ENCODE results near the gene PRKAG2. TPM values are rescaled to one million over a fixed set of nuclear protein-coding genes. Genes with fewer than 3 reads are reported as not detected.

Gene PRKAG2
- polyA plus RNA-seq, 1 of the 3 experiments (the other 2 are of a cell fraction): 51.6 TPM

DNA sequence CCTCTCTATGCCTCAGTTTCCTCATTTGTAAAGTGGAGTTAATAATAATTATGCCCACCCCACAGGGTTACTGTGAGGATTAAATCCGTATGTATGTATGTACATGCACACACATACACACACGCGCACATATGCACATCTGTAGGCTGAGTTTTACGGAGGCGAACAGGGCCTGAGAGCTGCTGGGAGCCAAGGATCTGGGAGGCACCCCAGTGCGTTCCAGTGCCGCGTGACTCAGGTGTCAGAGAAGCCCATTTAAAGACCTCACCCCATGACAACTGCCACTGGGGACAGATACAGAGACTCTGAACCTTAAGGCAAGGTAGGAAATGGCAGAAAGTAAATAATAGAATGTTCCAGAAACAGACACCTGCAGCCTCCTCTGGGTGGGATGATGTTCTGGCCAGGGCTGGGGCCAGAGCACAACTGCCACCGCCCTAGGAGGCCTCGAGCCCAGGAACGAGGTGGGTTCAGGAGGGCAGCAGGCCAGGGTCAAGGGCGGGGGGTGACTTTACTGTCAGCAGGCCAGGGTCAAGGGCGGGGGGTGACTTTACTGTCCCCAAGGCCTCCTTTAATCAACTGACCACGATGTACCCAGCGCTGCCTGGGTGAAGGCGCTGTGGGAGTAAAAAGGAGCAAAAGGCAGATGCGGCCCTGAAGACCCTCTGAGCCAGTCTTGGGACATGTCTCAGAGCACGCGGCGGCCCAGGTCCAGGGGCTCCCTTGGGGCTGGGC, 54.9 kb downstream of the PRKAG2 start (continued):
- TF ChIP-seq NFIC (IDR thresholded peaks at IDR 0.05; ENCODE audit: borderline replicate concordance): no peak

GRCh38 chr7:151821226-151821625, 55.7 kb downstream of the PRKAG2 start:
- peaks cover 55% of the 10 kb centered on the region for H3K27me3 ChIP-seq (ENCODE audit: insufficient read depth)
- H3K27ac ChIP-seq (ENCODE audit: low read depth in 2 of 2, low read length in 1 of 2): no peak overlapping the region; a peak in 1 of 4 replicates
- no peaks in the 10 kb centered on the region for H4K20me1 ChIP-seq (ENCODE audit: insufficient read depth)
- no peak overlapping the region for H2AFZ ChIP-seq (ENCODE audit: low read depth)
- H3F3A ChIP-seq (replicated peaks; ENCODE audit: insufficient read depth): no peaks in the 10 kb centered on the region
- no peak overlapping the region for H3K4me3 ChIP-seq (ENCODE audit: low read depth in 2 of 2, low read length in 1 of 2)
- no peak overlapping the region for H3K9ac ChIP-seq
- TF ChIP-seq SIN3A (IDR thresholded peaks at IDR 0.05; ENCODE audit: borderline replicate concordance, low read depth, low read length): no peak
- no peak for TF ChIP-seq RXRA (IDR thresholded peaks at IDR 0.05; ENCODE audit: borderline replicate concordance, low read depth)
- TF ChIP-seq YY1 (IDR thresholded peaks at IDR 0.05; ENCODE audit: low read depth): no peak
- TF ChIP-seq, protein P1, sequence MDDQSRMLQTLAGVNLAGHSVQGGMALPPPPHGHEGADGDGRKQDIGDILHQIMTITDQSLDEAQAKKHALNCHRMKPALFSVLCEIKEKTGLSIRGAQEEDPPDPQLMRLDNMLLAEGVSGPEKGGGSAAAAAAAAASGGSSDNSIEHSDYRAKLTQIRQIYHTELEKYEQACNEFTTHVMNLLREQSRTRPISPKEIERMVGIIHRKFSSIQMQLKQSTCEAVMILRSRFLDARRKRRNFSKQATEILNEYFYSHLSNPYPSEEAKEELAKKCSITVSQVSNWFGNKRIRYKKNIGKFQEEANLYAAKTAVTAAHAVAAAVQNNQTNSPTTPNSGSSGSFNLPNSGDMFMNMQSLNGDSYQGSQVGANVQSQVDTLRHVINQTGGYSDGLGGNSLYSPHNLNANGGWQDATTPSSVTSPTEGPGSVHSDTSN (IDR thresholded peaks at IDR 0.05): no peak
- TF ChIP-seq TCF12 (IDR thresholded peaks at IDR 0.05): no peak
- no peak for TF ChIP-seq CHD2 (IDR thresholded peaks at IDR 0.05; ENCODE audit: low read length, partially characterized antibody)
- TF ChIP-seq GATA2 (CRISPR knock-in tag; IDR thresholded peaks at IDR 0.05): no peak
- no peak for TF ChIP-seq ZBTB33 (IDR thresholded peaks at IDR 0.05; ENCODE audit: borderline replicate concordance, low read depth)
- TF ChIP-seq GABPA (IDR thresholded peaks at IDR 0.05; ENCODE audit: low read depth): no peak
- TF ChIP-seq, protein P2, sequence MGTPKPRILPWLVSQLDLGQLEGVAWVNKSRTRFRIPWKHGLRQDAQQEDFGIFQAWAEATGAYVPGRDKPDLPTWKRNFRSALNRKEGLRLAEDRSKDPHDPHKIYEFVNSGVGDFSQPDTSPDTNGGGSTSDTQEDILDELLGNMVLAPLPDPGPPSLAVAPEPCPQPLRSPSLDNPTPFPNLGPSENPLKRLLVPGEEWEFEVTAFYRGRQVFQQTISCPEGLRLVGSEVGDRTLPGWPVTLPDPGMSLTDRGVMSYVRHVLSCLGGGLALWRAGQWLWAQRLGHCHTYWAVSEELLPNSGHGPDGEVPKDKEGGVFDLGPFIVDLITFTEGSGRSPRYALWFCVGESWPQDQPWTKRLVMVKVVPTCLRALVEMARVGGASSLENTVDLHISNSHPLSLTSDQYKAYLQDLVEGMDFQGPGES (IDR thresholded peaks at IDR 0.05; ENCODE audit: low read depth, low read length): no peak
- no peak for TF ChIP-seq EZH2phosphoT487 (IDR thresholded peaks at IDR 0.05; ENCODE audit: borderline replicate concordance, low read depth)
- 36% methylated on average over 4 of the region's 4 CpGs for WGBS (ENCODE audit: low lambda C conversion rate)
- H3K4me2 ChIP-seq: no peak overlapping the region
- ChIA-PET CTCF (interaction anchor here (1.6 to 33.3 kb wide), 2 partner anchors 37 to 61 kb away, joined by 3 to 325 read pairs; no protein-coding TSS in a partner anchor), POLR2A (no interaction called here)
- H3K79me2 ChIP-seq (ENCODE audit: insufficient read depth): no peaks in the 10 kb centered on the region
- H3K36me3 ChIP-seq (replicated peaks in 1 of 2; ENCODE audit: control insufficient read depth in 1 of 2, insufficient read depth in 2 of 2, low read length in 1 of 2): no peaks in the 10 kb centered on the region
- no peaks in the 10 kb centered on the region for H3K9me3 ChIP-seq
- no peak for DNase-seq
- H3K9me2 ChIP-seq: no peaks in the 10 kb centered on the region
- peaks cover 0 to 20% of the 10 kb centered on the region in 2 experiments; a peak in 1 of 4 replicates for H3K4me1 ChIP-seq (ENCODE audit: control insufficient read depth in 1 of 2, insufficient read depth in 2 of 2, low read depth in 1 of 2, low read length in 1 of 2)
